ENCODE measurements around the gene ZNF560.

DNA sequence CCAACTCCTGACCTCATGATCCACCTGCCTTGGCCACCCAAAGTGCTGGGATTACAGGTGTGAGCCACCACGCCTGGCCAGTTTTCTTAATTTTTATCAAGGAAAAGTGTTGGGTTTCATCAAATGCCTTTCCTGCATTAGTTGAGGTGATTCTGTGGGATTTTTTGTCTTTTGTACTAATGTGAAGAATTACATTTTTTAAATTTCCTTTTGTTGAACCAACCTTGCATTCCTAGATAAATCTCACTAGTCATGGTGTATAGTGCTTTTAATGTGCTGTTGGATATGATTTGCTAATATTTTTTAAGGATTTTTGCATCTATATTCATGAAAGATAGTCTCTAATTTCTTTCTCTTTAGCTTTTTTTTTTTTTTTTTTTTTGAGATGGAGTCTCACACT is 2.4 kb upstream of the ZNF560 start:
- TF ChIP-seq CTCF (conservative IDR thresholded peaks at IDR 0.05) (no peak), EZH2 (IDR thresholded peaks at IDR 0.05; ENCODE audit: low read depth) (no peak)

Measured in PC-9 (cell line).